WI38 (cell line): ENCODE data around the gene SWT1.
"Not testable (repeated sequence)": the region's sequence is repeated elsewhere in the genome, so short reads cannot be mapped to it uniquely, and the experiment has no call there.

Experiments used
- H3K4me3 ChIP-seq: 2 replicates; pipeline ENCODE4 v1.5.1; 2011; ENCODE audit warnings: low read depth, mild to moderate bottlenecking, control low read depth, low read length
- CTCF ChIP-seq: IDR thresholded peaks from 2 replicates; pipeline ENCODE4 v1.5.1; 2012; ENCODE audit warnings: low read depth, mild to moderate bottlenecking, control low read depth, low read length

The SWT1 gene

GRCh38 chr1:185317034-185317885 lies 160.3 kb downstream of the SWT1 start, which contains the start of gene IVNS1ABP:
IVNS1ABP (minus strand) TSS chr1:185317243; CDS start chr1:185309493, 7,750 bp downstream.
- TF ChIP-seq CTCF: no peak
- peak within 1 kb of the TSS; percentile 91 for H3K4me3 ChIP-seq

DNA sequence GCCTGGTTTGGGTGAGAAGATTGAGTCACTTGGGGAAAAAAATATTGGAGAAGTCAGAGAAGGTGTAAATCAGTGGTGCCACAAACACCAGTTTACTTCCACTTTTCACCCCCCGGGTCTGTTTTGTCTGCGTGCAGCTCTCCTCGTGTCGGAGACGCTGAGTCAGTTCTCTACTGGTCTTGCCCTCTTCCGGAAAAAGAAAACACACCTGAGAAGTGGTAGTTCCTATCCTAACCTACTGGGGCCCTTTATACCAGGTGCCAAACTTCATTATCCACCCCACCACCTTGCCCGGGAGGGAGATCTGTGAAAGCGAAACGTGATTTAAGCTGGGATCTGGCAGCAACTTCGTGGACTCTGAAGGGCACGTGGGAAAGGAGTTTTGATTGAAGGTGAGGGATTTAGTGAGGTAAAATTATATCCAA lies 160.9 kb downstream of the SWT1 start:
- no peak for TF ChIP-seq CTCF
- H3K4me3 ChIP-seq: peak overlapping the region; percentile 91

DNA sequence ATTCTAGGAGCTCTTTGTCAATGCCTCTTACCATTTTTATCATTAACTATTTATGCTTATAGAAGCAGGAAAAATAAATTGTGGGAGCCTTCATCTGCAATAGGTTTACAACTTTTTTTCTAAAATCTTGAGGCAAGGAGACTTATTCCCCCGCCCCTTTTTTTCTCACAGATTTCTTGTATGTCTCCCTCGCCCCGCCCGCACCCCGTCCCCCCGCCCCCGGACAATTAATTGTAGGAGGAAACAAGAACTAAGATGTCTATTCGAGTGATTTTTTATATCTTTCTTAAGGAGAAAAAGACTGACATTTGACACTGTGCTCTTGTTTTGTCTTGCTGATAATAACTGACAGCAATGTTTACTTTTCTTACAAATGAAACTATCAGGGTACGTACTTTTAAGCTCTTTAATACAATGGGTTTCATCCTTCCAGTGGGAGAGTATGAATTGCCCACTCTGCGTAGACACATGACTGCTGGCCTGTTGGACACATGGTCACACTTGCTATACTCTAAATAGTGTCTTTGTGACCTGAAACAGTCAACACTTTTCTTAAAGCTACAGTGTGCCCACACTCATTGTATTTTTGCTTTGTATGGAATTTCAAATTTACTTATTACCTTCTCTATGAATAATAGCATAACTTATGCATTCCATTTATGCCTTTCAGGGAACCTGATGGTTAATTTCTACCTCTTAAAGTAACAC lies 161.6 kb downstream of the SWT1 start:
- no peak for TF ChIP-seq CTCF
- no peak overlapping the region for H3K4me3 ChIP-seq

- no peak for TF ChIP-seq CTCF
- no peak overlapping the region for H3K4me3 ChIP-seq
Measured at GRCh38 chr1:185319139-185319475, 162.1 kb downstream of the SWT1 start.

DNA sequence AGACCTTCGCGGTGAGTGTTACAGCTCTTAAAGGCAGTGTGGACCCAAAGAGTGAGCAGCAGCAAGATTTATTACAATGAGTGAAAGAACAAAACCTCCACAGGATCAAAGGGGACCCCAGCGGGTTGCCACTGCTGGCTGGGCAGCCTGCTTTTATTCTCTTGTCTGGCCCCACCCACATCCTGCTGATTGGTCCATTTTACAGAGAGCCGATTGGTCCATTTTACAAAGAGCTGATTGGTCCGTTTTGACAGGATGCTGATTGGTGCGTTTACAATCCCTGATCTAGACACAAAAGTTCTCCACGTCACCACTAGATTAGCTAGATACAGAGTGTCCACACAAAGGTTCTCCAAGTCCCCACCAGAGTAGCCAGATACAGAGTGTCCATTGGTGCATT lies 164.1 kb downstream of the SWT1 start:
- H3K4me3 ChIP-seq: not testable (repeated sequence)

GRCh38 chr1:185321653-185322221 lies 164.8 kb downstream of the SWT1 start:
- not testable (repeated sequence) for H3K4me3 ChIP-seq

DNA sequence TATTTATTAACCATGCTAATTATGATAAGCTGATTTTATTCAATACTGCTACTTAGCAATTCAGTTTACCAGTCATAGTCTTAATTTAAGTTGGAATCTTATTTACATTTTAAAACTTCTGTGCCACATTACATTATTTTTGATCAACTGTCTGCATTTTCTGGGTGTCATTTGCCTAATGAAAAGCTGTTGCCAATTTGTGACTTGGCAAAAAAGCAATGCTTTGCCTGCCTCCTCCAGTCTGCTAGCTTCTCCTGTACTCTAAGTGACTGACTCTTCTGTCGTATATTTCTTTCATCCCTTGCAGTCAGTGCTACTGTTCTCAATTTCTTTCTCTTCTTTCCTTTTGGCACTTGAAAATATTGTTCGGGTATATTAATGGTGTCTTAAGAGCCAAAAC lies 165.7 kb downstream of the SWT1 start:
- no peak overlapping the region for H3K4me3 ChIP-seq
- no peak for TF ChIP-seq CTCF

GRCh38 chr1:185324118-185324517 lies 167.2 kb downstream of the SWT1 start:
- no peak overlapping the region for H3K4me3 ChIP-seq
- no peak for TF ChIP-seq CTCF
